ENCODE measurements around the gene HMOX1. TPM values are rescaled to one million over a fixed set of nuclear protein-coding genes. Genes with fewer than 3 reads are reported as not detected.

HMOX1 gene
- total and polyA plus RNA-seq, 2 of the 8 experiments (the other 6 are each of a cell fraction or from before 2014, with no cell fraction given) = 25.0 to 41.6 TPM

GRCh38 chr22:35394810-35395563 lies 14.1 kb downstream of the HMOX1 start:
- Histone ChIP-seq H2BK20ac (ENCODE audit: low read length) (no peak overlapping the region), H2BK120ac (replicated peaks; ENCODE audit: low read depth, low read length) (no peak overlapping the region), H3K79me1 (ENCODE audit: low read depth, low read length) (no peaks in the 10 kb centered on the region), H3K14ac (ENCODE audit: insufficient read length) (no peak overlapping the region), H3K4me3 (ENCODE audit: extremely low read depth in 1 of 4, insufficient read depth in 2 of 4, low read depth in 3 of 4, low read length in 4 of 4) (no peak overlapping the region), H2BK5ac (ENCODE audit: low read depth, low read length) (no peak overlapping the region), H3K23ac (ENCODE audit: insufficient read length) (no peak overlapping the region), H3K27ac (ENCODE audit: low read depth, low read length) (no peak overlapping the region), H2BK15ac (ENCODE audit: low read length) (no peak overlapping the region), H3K9me3 (ENCODE audit: insufficient read depth in 2 of 2, low read depth in 1 of 2, low read length in 1 of 2) (no peaks in the 10 kb centered on the region), H3K4ac (replicated peaks; ENCODE audit: insufficient read length, low read depth, low read length) (no peak overlapping the region), H3K23me2 (ENCODE audit: low read depth, low read length) (no peaks in the 10 kb centered on the region), H3K36me3 (ENCODE audit: control insufficient read depth in 2 of 4, insufficient read depth in 4 of 4, low read length in 3 of 4) (peaks cover 0 to 8% (median 3%) of the 10 kb centered on the region in 4 experiments; a peak in 7 of 8 replicates), H3K9ac (replicated peaks in 1 of 4; ENCODE audit: extremely low read depth in 1 of 4, low read depth in 3 of 4, low read length in 3 of 4) (no peak overlapping the region), H3K27me3 (replicated peaks in 1 of 4; ENCODE audit: control insufficient read depth in 3 of 4, extremely low read depth in 1 of 4, insufficient read depth in 3 of 4, low read length in 3 of 4) (no peaks in the 10 kb centered on the region), H3K56ac (replicated peaks; ENCODE audit: insufficient read length, low read depth, low read length) (no peak overlapping the region), H4K5ac (ENCODE audit: insufficient read length, low read depth, low read length) (no peak overlapping the region), H2BK12ac (ENCODE audit: low read depth, low read length) (no peak overlapping the region), H4K20me1 (replicated peaks in 1 of 2; ENCODE audit: control insufficient read depth in 1 of 2, insufficient read depth in 2 of 2, low read length in 2 of 2) (no peaks in the 10 kb centered on the region), H2AK5ac (ENCODE audit: low read depth, low read length) (no peak overlapping the region), H3K18ac (ENCODE audit: extremely low read depth, low read length) (no peak overlapping the region), H3K4me2 (ENCODE audit: insufficient read depth in 1 of 2, low read depth in 2 of 2, low read length in 2 of 2) (no peak overlapping the region), H4K8ac (ENCODE audit: extremely low read depth, insufficient read depth, low read length) (no peak overlapping the region), H3K79me2 (ENCODE audit: control insufficient read depth in 1 of 2, insufficient read depth in 2 of 2, low read length in 2 of 2) (peaks cover 0 to under 1% of the 10 kb centered on the region in 2 experiments; a peak in 1 of 4 replicates), H2AFZ (ENCODE audit: low read length) (no peak overlapping the region), H3K4me1 (replicated peaks in 1 of 4; ENCODE audit: control insufficient read depth in 3 of 4, insufficient read depth in 4 of 4, low read length in 3 of 4) (peaks cover 0 to 5% (median 2%) of the 10 kb centered on the region in 4 experiments; a peak in 3 of 7 replicates), H4K91ac (replicated peaks; ENCODE audit: insufficient read length, low read length) (no peak overlapping the region)
- ChIA-PET CTCF (ENCODE audit: partially characterized antibody) (interaction anchor here (0.6 to 1.4 kb wide), 4 partner anchors 11 to 68 kb away, joined by 3 read pairs; no protein-coding TSS in a partner anchor), POLR2A (ENCODE audit: partially characterized antibody) (interaction anchor here (0.6 to 57.4 kb wide), 6 partner anchors 1 to 628 kb away, joined by 3 to 1995 read pairs (median 4); partner anchors contain the start of genes HMOX1 and MCM5)
- WGBS, 2 experiments (ENCODE audit: extremely low coverage in 1 of 2, insufficient coverage in 1 of 2, insufficient read length in 1 of 2, insufficient replicate concordance in 2 of 2, low coverage in 1 of 2, low lambda C conversion rate in 2 of 2, missing lambda C conversion rate in 1 of 2) = 96% methylated on average over 4 of the region's 5 CpGs; no CpG with 5 or more reads in 1 of the 2 experiments
- FAIRE-seq (no peak), DNase-seq (ENCODE audit: low read depth in 1 of 2, low spot score in 2 of 2) (no peak)
- no peak for TF ChIP-seq CBX8 (IDR thresholded peaks at IDR 0.05; ENCODE audit: borderline replicate concordance, low read depth, low read length)
- no peak for TF ChIP-seq GTF2F1 (IDR thresholded peaks at IDR 0.05; ENCODE audit: borderline replicate concordance, low read depth, low read length)
- TF ChIP-seq E2F6 (IDR thresholded peaks at IDR 0.05) = no peak
- TF ChIP-seq SIRT6 (IDR thresholded peaks at IDR 0.05; ENCODE audit: low read length) = no peak
- no peak for TF ChIP-seq NRF1 (IDR thresholded peaks at IDR 0.05; ENCODE audit: low read depth, low read length)
- TF ChIP-seq RBBP5 (IDR thresholded peaks at IDR 0.05; ENCODE audit: borderline replicate concordance, low read depth, low read length) = no peak
- no peak for TF ChIP-seq CBX5 (IDR thresholded peaks at IDR 0.05; ENCODE audit: low read depth, low read length)
- no peak for TF ChIP-seq EZH2 (IDR thresholded peaks at IDR 0.05; ENCODE audit: low read depth, low read length, severe bottlenecking)
- no peak for TF ChIP-seq MAX (IDR thresholded peaks at IDR 0.05)
- TF ChIP-seq CREB1 (IDR thresholded peaks at IDR 0.05) = no peak
- TF ChIP-seq ZNF274 (IDR thresholded peaks at IDR 0.05; ENCODE audit: borderline replicate concordance, extremely low read depth, low read length) = no peak
- TF ChIP-seq KDM5A (IDR thresholded peaks at IDR 0.05; ENCODE audit: low read length) = no peak
